GM21526 (cell line): ENCODE results near the gene CHIA.
A peak's percentile ranks its signal among the peaks of the same experiment; 100 is the strongest.
"Not testable (repeated sequence)": the region's sequence is repeated elsewhere in the genome, so short reads cannot be mapped to it uniquely, and the experiment has no call there.

Source experiments
- ATAC-seq: cut with Tn5 transposase; IDR thresholded peaks from one replicate; pipeline ENCODE4 v1.9.1; 2021; ENCODE audit warnings: moderate library complexity; ENCODE audit not compliant: unreplicated experiment, low FRiP score

Gene CHIA

DNA sequence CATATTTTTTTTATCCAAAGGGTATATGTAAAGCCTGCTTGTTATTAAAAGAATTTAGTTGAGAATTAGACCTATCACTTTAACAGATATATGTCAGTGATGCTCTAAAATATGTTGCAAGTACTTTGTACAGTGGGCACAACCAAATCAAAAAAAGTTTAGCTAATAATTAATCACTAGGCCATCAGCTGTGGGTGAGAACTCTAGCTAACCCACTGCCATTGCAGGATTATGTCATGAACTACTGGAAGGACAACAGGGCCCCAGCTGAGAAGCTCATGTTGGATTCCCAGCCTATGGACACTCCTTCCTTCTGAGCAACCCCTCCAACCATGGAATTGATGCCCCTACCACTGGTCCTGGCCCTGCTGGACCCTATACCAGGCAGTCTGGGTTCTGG is 6.8 kb upstream of the CHIA start:
- ATAC-seq = no peak

DNA sequence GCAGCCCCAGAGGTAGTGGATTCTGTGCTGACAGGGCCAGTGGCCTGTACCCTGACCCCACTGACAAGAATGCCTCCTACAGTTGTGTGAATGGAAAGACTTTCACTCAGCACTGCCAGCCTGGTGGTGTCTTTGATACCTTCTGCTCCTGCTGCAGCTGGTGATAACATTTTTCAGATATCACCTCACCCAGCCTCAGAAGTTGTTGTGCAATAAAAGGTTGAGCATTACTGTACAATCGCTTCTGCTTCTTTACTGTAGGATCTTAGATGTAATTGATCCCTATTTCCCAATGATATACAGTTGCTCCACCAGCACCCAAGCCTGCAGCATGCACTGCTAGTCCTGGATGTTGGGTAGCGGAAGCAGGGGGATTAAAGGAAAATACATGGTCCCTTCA is 4.8 kb upstream of the CHIA start:
- no peak for ATAC-seq

DNA sequence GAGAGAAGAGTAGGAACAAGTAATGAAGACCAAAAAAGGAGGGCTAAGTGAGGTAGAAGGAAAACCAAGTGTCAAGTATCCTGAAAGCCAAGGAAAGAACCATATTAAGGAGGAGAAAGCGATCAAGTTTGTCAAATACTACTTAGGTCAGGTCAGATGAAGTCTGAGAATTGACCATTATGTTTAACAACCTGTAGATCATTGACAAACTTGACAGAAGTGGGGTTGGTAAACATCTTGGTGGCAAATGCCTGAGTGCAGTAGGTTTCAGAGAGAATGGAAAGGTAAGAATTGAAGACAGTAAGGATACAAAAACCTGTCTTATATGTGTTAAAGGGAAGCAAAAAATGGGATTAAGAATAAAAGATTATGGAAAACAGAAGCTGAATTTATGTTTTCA is 3.7 kb upstream of the CHIA start:
- no peak for ATAC-seq

DNA sequence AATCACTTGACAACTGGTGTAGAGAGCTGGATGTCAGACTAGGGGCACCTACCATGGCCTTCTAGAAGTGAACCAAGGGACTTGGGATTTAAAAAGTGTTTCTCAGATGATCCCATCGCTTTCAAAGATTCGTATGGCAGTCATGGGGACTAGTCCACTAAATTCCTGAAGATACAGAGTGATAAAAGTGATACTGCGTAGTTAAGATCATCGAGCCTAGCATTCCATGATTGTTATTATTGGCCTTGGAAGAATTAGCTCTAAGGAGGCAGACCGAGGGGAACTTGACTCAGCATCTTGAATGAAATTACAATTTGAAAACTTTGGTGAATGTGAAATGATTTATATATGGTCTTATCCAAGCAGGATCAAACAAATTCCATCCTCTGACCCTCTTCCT is 1.3 kb upstream of the CHIA start:
- no peak for ATAC-seq

DNA sequence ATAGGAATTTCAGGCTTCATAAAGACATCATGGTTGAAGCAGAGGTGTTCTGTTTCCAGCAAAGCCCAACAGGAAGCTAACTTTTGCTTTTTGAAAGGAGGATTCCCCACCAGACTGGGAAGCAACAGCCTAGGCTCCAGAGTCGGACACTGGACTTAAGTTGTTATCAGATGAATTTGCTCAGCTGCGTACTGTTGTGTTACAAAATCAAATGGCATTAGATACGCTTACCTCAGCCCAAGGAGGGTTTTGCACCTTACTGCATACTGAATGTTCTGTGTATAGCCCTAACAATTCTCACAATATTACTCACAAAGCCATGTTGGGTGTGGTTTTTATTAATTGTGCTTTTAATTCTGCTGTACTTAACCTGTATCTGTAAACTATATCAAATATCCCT is 547 bp upstream of the CHIA start:
- no peak for ATAC-seq

DNA sequence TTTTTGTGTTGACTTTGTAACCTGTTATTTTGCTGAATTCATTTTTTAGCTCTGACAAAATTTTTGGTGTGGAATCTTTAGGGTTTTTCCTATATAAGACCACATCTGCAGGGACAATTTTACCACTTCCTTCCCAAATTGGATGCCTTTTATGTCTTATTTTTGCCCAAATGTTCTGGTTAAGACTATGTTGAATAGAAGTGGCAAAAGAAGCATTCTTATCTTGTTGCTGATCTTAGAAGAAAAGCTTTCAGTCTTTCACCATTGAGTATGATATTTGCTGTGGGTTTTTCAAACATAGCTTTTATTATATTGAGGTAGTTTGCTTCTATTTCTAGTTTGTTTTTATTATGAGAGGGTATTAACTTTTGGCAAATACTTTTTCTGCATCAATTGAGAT is 3.7 kb downstream of the CHIA start:
- no peak for ATAC-seq

DNA sequence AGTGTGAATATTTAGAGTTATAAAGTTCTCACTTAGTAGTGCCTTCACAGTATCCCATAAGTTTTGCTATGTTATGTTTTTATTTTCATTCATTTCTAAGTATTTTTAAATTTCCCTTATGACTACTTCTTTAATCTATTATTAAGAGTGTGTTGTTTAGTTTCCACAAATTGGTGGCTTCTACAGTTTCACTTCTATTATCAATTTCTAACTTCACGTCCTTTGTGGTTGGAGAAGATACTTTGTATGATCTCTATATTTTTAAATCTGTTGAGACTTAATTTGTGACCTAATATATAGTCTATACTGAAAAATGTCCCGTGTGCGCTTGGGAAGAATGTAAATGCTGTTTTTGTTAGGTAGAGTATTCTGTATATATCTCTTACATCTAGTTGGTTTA is 11.7 kb downstream of the CHIA start:
- ATAC-seq = no peak

DNA sequence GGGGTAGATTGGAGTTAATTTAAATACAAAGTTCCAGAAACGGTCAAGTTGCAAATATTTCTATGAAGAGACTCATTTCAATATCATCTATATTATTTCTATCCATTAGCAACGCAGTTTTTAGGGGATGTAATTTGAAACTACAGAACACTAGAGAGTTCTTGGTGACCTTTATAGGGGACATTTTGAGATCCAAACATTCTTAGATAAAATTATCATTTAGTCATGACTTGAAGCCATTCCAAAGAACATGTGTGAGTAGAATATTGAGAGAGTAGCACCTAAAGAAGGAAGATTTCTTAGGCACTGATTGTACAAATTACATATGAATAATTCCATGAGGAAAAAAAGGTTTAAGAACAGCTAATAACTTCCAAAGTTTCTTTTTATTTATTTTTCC is 19.0 kb downstream of the CHIA start:
- ATAC-seq = no peak

DNA sequence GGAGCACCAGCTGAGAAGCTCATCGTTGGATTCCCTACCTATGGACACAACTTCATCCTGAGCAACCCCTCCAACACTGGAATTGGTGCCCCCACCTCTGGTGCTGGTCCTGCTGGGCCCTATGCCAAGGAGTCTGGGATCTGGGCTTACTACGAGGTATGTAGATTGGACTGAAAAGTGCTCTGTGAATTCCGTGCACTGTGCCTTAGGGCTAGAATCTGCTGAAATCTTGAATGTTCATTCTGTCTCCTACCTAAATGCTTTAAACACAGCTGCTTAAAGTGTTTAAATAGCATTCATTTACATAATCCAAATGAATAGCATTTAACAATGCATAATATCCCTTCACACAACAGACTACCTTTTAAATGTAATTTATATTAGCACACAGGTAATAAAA is 27.9 kb downstream of the CHIA start:
- ATAC-seq = no peak

DNA sequence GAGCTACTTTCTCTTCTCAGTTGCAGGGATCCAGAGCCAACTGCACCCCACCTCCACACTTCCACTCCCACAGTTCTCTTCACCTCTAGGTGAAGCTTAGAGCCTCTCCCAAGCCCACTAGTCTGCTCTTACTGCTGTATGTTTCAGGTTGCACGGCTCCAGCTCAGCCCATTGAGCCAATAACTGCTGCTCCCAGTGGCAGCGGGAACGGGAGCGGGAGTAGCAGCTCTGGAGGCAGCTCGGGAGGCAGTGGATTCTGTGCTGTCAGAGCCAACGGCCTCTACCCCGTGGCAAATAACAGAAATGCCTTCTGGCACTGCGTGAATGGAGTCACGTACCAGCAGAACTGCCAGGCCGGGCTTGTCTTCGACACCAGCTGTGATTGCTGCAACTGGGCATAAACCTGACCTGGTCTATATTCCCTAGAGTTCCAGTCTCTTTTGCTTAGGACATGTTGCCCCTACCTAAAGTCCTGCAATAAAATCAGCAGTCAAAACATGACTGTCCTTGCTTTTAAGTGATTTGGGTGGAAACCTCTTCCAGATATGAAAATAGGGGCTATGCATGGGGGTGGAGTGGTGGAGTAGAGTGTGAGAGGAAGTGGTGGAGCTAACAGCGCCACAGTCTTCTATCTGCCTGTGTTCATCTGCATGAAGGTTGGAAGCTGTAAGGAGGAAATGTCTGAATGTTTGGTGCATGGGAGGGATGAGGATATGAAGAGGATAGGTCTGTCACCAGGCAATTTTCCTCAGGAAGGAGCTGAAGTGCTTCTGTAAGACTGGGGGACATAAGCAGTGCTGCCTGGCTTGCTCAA is 29.6 kb downstream of the CHIA start:
- no peak for ATAC-seq

DNA sequence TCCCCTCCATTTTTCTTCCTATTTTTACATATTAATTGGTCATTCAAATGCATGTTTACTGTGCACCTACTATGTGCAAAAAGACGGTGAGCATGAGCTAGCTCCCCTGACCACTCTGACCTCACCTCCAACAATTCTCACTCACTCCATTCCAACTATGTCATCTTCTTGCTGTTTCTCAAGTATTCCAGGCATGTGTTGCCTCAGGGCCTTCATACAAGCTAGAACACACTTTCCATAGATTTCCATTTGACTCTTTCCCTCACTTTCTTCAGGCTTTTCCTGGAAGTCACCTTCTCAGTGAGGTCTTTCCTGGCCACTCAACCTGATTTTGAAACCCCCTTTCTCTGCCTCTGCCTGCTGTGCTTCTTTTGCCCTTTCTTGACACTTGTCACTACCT is 32.6 kb downstream of the CHIA start:
- ATAC-seq = no peak

DNA sequence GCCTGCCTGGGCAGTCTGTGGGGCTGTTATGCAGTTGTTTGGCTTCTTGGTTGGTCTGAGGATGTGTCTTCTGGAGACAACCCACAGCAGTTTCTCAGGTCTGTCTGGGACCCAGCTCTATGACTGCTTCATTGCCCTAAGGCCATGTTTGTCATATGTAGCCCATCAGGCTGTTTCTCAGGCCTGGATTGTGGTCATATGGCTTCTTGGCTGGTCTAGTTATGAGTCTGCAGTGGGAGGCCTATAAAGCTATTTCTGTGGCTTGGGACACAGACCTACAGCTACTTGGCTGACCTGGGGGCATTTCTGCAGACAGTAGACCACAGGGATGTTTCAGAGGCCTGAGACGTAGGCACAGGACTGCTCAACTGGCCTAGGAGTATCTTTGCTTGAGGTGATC is 41.5 kb downstream of the CHIA start:
- ATAC-seq = no peak

DNA sequence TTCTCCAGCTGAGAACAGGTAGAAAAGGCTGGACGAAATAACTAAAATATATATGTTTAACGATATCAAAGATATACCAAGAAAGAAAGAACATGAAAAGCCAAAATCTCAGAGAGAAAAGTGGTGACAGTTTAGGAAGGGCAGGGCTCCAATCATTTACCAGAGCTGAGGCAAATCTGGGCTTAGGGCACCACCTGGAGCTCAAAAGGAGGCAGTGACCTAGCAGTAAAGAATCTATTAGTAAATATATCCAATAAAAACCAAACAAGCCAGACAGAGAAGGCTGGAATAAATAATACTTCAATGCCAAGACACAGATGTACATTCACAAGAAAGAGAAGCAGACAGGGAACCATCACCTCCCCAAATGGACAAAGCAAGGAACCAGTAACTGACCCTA is 43.5 kb downstream of the CHIA start:
- no peak for ATAC-seq

DNA sequence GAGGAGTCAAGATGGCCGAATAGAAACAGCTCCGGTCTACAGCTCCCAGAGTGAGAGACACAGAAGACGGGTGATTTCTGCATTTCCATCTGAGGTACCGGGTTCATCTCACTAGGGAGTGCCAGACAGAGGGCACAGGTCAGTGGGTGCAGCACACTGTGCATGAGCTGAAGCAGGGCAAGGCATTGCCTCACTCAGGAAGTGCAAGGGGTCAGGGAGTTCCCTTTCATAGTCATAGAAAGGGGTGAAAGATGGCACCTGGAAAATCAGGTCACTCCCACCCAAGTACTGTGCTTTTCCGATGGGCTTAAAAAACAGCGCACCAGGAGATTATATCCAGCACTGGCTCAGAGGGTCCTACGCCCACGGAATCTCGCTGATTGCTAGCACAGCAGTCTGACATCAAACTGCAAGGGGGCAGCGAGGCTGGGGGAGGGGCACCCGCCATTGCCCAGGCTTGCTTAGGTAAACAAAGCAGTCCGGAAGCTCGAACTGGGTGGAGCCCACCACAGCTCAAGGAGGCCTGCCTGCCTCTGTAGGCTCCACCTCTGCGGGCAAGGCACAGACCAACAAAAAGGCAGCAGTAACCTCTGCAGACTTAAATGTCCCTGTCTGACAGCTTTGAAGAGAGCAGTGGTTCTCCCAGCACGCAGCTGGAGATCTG is 44.7 kb downstream of the CHIA start:
- not testable (repeated sequence) for ATAC-seq

DNA sequence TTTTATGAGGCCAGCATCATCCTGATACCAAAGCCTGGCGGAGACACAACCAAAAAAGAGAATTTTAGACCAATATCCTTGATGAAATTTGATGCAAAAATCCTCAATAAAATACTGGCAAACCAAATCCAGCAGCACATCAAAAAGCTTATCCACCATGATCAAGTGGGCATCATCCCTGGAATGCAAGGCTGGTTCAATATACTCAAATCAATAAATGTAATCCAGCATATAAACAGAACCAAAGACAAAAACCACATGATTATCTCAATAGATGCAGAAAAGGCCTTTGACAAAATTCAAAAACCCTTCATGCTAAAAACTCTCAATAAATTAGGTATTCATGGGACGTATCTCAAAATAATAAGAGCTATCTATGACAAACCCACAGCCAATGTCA is 48.2 kb downstream of the CHIA start:
- ATAC-seq = not testable (repeated sequence)

DNA sequence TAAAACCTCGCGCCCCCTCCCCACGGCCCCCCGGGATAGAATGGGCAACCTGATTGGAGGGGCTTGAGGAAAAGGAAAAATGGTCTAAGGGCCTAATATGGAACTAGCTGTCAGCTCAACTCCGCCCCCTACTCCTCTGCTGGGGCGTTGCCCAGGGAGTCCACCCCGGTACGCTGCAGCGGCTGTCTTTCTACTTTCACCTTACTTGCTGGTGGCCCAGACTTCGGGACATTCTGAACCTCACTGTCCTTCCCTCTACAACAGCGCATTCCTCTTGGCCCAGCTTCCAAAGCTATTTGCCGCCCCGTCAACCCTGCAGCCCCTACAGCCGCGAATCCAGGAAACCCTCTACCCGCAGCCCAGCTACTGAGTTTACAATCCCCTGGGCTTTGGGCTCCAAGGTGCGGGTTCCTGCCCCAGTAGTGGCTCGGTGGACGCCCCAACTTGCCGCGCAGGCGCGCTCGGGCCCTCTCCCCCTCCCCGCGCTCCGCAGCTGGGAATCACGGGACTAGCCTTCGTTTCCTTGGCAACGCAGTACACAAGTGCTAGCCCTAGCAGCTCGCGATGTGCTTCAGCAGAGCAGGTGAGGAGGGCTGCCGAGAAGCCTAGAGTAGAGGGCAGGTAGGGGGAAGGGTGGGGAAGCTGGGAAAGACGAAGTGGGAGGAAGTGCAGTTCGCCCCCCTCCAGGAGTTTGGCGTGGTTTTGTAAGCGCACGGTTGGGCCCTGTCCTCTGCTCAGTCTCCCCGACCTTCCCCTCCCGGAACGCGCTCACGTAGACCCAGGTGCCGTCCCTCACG is 55.6 kb downstream of the CHIA start:
- ATAC-seq = peak; percentile 82

DNA sequence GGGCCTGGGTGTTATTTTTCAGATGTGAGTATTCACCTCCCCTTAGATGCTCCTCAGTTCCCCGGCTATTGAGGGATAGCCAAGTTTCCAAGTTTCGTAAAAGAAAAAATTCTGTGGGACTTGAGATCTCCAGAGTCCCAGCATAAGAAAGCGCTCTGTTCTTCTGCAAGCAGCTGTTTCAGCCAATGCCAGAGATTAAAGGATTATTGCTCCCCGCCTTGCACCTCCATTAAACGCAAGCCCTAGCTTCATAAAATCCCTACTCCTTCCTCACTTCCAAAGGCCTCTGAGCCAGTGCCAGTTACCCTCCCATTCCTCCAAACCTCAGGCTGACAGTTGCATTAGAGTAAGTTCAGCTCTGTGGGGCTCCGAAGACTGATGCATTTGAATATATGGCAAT is 56.4 kb downstream of the CHIA start:
- no peak for ATAC-seq

DNA sequence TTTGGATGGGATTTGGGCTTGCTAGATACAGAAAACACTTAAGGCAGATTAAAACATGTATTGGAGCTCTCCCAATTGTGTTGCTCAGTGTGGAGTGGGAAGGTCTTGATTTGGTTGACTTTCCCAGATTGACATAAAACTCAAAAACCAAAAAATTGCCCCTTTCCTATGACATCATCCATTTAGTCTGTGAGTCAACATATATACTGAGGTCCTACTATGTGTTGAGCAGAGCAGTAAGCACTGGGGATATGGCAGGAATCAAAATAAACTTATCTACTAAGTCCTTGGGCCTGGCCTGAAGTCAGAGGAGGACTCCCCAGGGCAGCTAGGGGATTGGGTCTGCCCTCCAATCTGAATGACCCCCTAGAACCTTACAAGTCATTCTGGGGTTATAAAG is 61.0 kb downstream of the CHIA start:
- ATAC-seq = no peak

DNA sequence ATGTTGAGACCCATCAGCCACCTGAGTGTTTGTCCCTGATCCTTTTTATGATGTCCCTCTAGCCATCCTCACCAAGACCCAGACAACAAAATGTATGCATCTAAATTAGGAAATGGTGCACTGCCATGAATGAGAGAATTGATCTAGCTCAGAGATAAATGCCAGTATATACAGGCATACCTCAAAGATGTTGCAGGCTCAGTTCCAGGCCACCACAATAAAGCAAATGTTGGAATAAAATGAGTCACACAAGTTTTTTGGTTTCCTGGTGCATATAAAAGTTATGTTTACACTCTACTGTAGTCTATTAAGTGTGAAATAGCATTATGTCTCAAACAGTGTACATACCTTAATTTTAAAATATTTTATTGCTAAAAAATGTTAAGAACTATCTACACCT is 63.9 kb downstream of the CHIA start:
- no peak for ATAC-seq

DNA sequence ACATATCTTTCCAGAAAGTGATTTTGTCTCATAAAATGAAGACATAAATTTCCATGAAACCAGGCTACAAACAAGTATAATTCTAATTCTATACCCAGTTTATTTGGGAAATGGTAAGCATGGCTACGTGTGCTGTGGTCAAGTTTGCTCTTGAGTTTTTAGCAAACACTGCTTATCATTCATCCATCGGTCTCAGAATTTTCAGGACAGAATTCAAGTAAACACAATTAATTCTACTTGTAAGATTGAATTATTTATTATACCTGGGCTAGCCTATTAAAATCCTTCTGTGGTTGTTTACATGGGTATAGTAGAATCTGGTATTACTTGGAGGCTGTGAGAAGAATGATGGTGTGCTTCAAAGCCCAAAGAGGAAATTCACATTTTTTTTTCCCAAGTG is 68.3 kb downstream of the CHIA start:
- ATAC-seq = no peak

DNA sequence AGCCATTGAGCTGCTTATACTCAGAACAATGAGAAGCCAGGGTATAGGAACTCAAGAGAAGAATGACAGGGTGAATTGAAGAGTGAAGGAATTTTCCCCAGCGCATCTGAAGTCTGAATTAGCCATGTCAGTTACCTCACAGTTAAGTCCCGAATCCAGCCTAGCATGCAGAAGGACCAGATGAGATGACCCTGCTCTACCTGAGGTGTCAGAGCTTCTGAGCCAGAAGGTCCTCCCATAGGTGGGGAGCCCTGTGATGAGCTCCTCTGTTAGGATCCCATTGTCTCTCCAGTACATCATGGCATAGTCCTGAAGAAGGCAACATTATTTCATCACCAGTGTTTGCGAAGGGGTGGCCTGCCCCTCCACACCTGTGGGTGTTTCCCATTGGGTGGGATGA is 68.7 kb downstream of the CHIA start:
- no peak for ATAC-seq

DNA sequence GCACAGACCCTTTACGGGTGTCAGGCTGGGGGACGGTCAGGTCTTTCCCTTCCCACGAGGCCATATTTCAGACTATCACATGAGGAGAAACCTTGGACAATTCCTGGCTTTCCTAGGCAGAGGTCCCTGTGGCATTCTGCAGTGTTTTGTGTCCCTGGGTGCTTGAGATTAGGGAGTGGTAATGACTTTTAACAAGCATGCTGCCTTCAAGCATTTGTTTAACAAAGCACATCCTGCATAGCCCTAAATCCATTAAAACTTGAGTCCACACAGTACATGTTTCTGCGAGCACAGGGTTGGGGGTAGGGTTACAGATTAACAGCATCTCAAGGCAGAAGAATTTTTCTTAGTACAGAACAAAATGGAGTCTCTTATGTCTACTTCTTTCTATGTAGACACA is 69.6 kb downstream of the CHIA start:
- not testable (repeated sequence) for ATAC-seq
